AG04450 (cell line): ENCODE results near the gene VAMP2. TPM values are rescaled to one million over a fixed set of nuclear protein-coding genes. Genes with fewer than 3 reads are reported as not detected.

ENCODE experiments used
- CTCF ChIA-PET: fragments of 300-600, 350-600 bp; formaldehyde crosslinking; extraction: SDS; loops from one replicate; lab custom pipeline; 2022; ENCODE audit warnings: antibody characterized with exemption, inconsistent platforms; lab: Charles Lee
- POLR2A ChIA-PET: fragments of 350-600 bp; formaldehyde crosslinking; extraction: SDS; loops from one replicate; lab custom pipeline; 2021; ENCODE audit warnings: antibody characterized with exemption, inconsistent platforms; lab: Yijun Ruan, JAX
- DNase-seq: peaks from one replicate; pipeline ENCODE4 v3.0.0-alpha.2; 2011; ENCODE audit warnings: low read depth, low spot score
- H3K27ac ChIP-seq: one replicate; pipeline ENCODE4 v1.5.1; 2012; ENCODE audit warnings: low read depth, low read length, control low read depth
- H3K27me3 ChIP-seq: one replicate; pipeline ENCODE4 v1.6.0; 2012; ENCODE audit warnings: low read length; ENCODE audit not compliant: control insufficient read depth, insufficient read depth
- H3K4me3 ChIP-seq: 2 replicates; pipeline ENCODE4 v1.5.1; 2011; ENCODE audit warnings: mild to moderate bottlenecking, low read depth, low read length, control low read depth
- H3K9me3 ChIP-seq: 2 replicates; pipeline ENCODE4 v1.5.1; 2012; ENCODE audit warnings: low read length; ENCODE audit not compliant: control insufficient read depth, insufficient read depth
- CTCF ChIP-seq: IDR thresholded peaks from 2 replicates; pipeline ENCODE4 v1.5.1; 2011; ENCODE audit warnings: low read depth, low read length, control low read depth, inconsistent platforms
- polyA plus RNA-seq: library from polyadenylated mRNA; depleted of rRNA; stranded (reverse); fragments of >200 nt; gene quantifications from 2 replicates; pipeline ENCODE4 v1.2.3, GENCODE V29; 2011

The VAMP2 gene
- polyA plus RNA-seq, 1 experiment, result 20.8 TPM

- Histone ChIP-seq H3K9me3 (no peaks in the 10 kb centered on the region; the same call in 1 of the 2 replicates), H3K27ac (no peak overlapping the region), H3K27me3 (no peaks in the 10 kb centered on the region), H3K4me3 (peak overlapping the region; percentile 90)
- DNase-seq, result no peak
- TF ChIP-seq CTCF, result no peak
- POLR2A ChIA-PET, result interaction anchor here (0.5 to 3.3 kb wide), 2 partner anchors 12 to 444 kb away, joined by 4 to 20 read pairs; partner anchors contain the start of gene DNAH2
- CTCF ChIA-PET, result interaction anchor here (0.6 to 1.5 kb wide), 3 partner anchors 24 to 43 kb away, joined by 3 to 6 read pairs (median 4); partner anchors contain the start of genes ALOXE3 and BORCS6
Measured at GRCh38 chr17:8161289-8162232, 1.2 kb downstream of the VAMP2 start.

GRCh38 chr17:8160741-8161221 lies 2.0 kb downstream of the VAMP2 start:
- TF ChIP-seq CTCF, result no peak
- Histone ChIP-seq H3K4me3 (0 out of 2 replicates have a peak overlapping the region, but pooled peaks have one; percentile 7), H3K27me3 (no peaks in the 10 kb centered on the region), H3K9me3 (no peaks in the 10 kb centered on the region; the same call in 1 of the 2 replicates), H3K27ac (no peak overlapping the region)
- ChIA-PET CTCF (interaction anchor here (0.6 to 1.5 kb wide), 4 partner anchors 23 to 134 kb away, joined by 3 to 6 read pairs (median 4); partner anchors contain the start of genes ALOXE3 and SLC25A35), POLR2A (interaction anchor here (0.5 to 3.3 kb wide), 2 partner anchors 13 to 444 kb away, joined by 4 to 20 read pairs; partner anchors contain the start of gene DNAH2)
- DNase-seq, result no peak

GRCh38 chr17:8160224-8160577 lies 2.5 kb downstream of the VAMP2 start:
- no peak overlapping the region for H3K4me3 ChIP-seq
- POLR2A ChIA-PET, result interaction anchor here (3.3 kb wide), 1 partner anchor 13 kb away, joined by 20 read pairs; no protein-coding TSS in a partner anchor
- TF ChIP-seq CTCF, result no peak
- no peak for DNase-seq
- H3K9me3 ChIP-seq, result no peaks in the 10 kb centered on the region; the same call in 1 of the 2 replicates
- CTCF ChIA-PET, result interaction anchor here (0.6 to 1.5 kb wide), 4 partner anchors 22 to 135 kb away, joined by 3 to 4 read pairs (median 3); partner anchors contain the start of gene SLC25A35
- H3K27me3 ChIP-seq, result no peaks in the 10 kb centered on the region
- H3K27ac ChIP-seq, result no peak overlapping the region

- CTCF ChIA-PET, result interaction anchor here (1.0 to 2.0 kb wide), 6 partner anchors 8 to 99 kb away, joined by 3 to 17 read pairs (median 4); no protein-coding TSS in a partner anchor
Measured at GRCh38 chr17:8159459-8160223, 3.1 kb downstream of the VAMP2 start.

More at GRCh38 chr17:8159459-8160223, 3.1 kb downstream of the VAMP2 start:
- POLR2A ChIA-PET, result interaction anchor here (3.3 kb wide), 1 partner anchor 14 kb away, joined by 20 read pairs; no protein-coding TSS in a partner anchor
- no peaks in the 10 kb centered on the region; the same call in 1 of the 2 replicates for H3K9me3 ChIP-seq
- TF ChIP-seq CTCF, result no peak
- H3K27ac ChIP-seq, result no peak overlapping the region
- no peaks in the 10 kb centered on the region for H3K27me3 ChIP-seq
- no peak for DNase-seq
- H3K4me3 ChIP-seq, result no peak overlapping the region
